ENCODE measurements around the gene PRKAR2B.

PRKAR2B gene

GRCh38 chr7:107201795-107202450, 157.4 kb downstream of the PRKAR2B start:
- DNase-seq = peak; percentile 19

- DNase-seq = no peak
Measured at GRCh38 chr7:107203607-107204006, 159.1 kb downstream of the PRKAR2B start.

- no peak for DNase-seq
Measured at GRCh38 chr7:107206136-107206535, 161.6 kb downstream of the PRKAR2B start.

- no peak for DNase-seq
Measured at GRCh38 chr7:107206706-107207105, 162.2 kb downstream of the PRKAR2B start.

- no peak for DNase-seq
Measured at GRCh38 chr7:107207459-107207858, 163.0 kb downstream of the PRKAR2B start.

GRCh38 chr7:107208024-107208521, 163.6 kb downstream of the PRKAR2B start:
- DNase-seq = no peak

GRCh38 chr7:107208563-107208962, 164.1 kb downstream of the PRKAR2B start:
- no peak for DNase-seq

- DNase-seq = no peak
Measured at GRCh38 chr7:107209565-107209964, 165.1 kb downstream of the PRKAR2B start.

GRCh38 chr7:107210400-107210799, 165.9 kb downstream of the PRKAR2B start:
- no peak for DNase-seq

Measured in fibroblast of skin of right quadriceps (primary cell).